ENCODE data around the gene CERK.

The CERK gene

DNA sequence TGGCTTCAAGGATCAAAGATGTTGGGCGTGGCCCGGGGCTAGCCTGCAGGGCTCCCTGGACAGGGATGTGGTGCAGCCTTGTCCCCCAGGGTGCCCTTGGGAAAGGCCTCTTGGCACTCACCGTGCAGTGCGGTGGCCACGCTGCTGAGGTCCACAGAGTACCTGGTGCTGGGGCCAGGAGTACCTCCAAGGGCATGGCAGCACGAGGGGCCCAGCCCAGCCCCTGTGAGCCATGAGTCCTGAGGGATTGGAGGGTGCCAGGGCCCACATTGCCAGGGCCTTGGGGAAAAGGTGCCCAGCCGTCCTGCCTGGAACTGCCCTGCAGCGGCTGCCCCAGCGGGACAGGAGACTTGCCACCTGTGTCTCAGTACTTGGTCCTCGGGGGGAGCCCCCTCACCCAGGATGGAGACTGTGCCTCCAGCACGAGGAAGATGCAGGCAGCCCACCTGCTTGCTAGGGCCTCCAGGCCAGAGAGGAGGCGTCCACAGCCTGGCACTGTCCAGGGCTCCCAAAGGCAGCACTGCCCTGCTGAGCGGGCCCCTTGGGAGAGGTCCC, 73.7 kb downstream of the CERK start:
- TF ChIP-seq CTCF (IDR thresholded peaks at IDR 0.05; ENCODE audit: insufficient read depth, low read depth, low read length, missing control alignments): no peak
- H3K4me3 ChIP-seq (ENCODE audit: low read depth, low read length): no peak overlapping the region
- no peak for DNase-seq (ENCODE audit: low read depth)

DNA sequence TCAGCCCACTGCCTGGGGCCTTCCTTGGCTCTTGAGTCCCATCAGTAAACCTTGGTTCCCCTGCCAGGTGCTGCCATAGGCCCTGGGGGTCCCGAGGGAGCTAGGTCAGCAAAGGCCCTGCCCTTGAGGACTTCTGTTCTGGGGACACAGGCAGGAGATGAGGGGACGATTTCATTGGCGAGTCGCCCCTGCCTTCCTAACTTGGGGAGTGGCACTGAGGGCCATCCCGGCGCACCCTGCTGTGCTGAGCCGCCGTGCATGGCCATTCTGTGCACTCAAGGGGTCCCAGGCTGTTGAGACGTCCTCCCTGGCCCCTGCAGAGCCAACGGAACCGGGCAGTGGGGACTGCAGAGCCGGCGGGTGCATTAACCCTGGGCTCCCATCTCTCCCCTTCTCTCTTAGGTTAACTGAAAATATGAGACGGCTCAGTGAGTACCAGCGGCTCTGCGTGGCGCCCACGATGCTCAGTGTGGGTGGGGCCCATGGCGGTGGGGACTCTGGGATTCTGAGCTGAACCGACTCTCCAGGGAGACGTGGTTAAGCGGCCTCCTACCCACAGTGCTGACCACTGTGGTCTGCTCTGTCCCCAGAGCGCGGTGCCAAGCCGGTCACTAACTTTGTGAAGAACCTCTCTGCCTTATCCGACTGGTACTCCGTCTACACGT, 74.5 kb downstream of the CERK start:
- DNase-seq (ENCODE audit: low read depth): no peak
- no peak overlapping the region for H3K4me3 ChIP-seq (ENCODE audit: low read depth, low read length)
- TF ChIP-seq CTCF (IDR thresholded peaks at IDR 0.05; ENCODE audit: insufficient read depth, low read depth, low read length, missing control alignments): no peak

- DNase-seq (ENCODE audit: low read depth): no peak
- H3K4me3 ChIP-seq (ENCODE audit: low read depth, low read length): no peak overlapping the region
- no peak for TF ChIP-seq CTCF (IDR thresholded peaks at IDR 0.05; ENCODE audit: insufficient read depth, low read depth, low read length, missing control alignments)
These were observed 75.1 kb downstream of the CERK start for GRCh38 chr22:46663001-46663400.

DNA sequence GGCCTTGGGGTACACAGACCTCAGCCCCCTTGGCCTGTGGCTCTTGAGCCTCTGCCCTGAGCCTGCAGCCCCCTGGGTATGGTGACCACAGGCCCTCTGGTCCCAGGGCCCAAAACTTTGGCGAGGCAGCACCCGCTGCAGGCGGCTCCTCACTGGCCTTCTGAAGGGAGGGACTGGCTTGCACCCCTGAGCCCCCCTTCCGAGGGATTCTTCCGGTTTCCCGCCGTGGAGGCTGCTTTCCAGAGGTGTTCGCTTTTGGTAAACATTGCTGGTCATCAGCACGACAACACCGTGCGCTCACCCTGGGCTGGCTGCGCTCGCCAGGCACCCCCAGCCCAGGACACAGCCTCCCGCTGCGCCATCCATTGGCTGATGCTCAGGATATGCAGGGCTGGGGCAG, 75.8 kb downstream of the CERK start:
- no peak overlapping the region for H3K4me3 ChIP-seq (ENCODE audit: low read depth, low read length)
- no peak for DNase-seq (ENCODE audit: low read depth)
- TF ChIP-seq CTCF (IDR thresholded peaks at IDR 0.05; ENCODE audit: insufficient read depth, low read depth, low read length, missing control alignments): no peak

- no peak for TF ChIP-seq CTCF (IDR thresholded peaks at IDR 0.05; ENCODE audit: insufficient read depth, low read depth, low read length, missing control alignments)
- H3K4me3 ChIP-seq (ENCODE audit: low read depth, low read length): no peak overlapping the region
- DNase-seq (ENCODE audit: low read depth): no peak
These were observed 76.7 kb downstream of the CERK start for GRCh38 chr22:46661221-46661851.

- DNase-seq (ENCODE audit: low read depth): no peak
- H3K4me3 ChIP-seq (ENCODE audit: low read depth, low read length): no peak overlapping the region
These were observed 77.3 kb downstream of the CERK start for GRCh38 chr22:46660604-46661201.

More at GRCh38 chr22:46660604-46661201, 77.3 kb downstream of the CERK start:
- TF ChIP-seq CTCF (IDR thresholded peaks at IDR 0.05; ENCODE audit: insufficient read depth, low read depth, low read length, missing control alignments): no peak
